K562 (cell line): ENCODE measurements around the gene PTPN7. TPM values are rescaled to one million over a fixed set of nuclear protein-coding genes. Genes with fewer than 3 reads are reported as not detected.

Experiments
- ATAC-seq: fragments of 200-7000 bp; cut with Tn5 transposase; 3 replicates; pipeline ENCODE4 v1.9.1; 2020; ENCODE audit warnings: moderate library complexity
- BruUV-seq: library from RNA; stranded (reverse); fragments of 400-500 nt; replicated peaks from 2 replicates; lab custom pipeline; 2021; lab: Mats Ljungman, UMichigan
- CTCF ChIA-PET: fragments of 300-600 bp; formaldehyde crosslinking; extraction: SDS; loops from one replicate; lab custom pipeline; 2021; ENCODE audit warnings: low intra/inter-chr PET ratio; lab: Yijun Ruan, JAX
- POLR2A ChIA-PET: fragments of 300-600, 350-650 bp; sonication (Branson Sonifier 250); formaldehyde crosslinking; extraction: SDS; loops from one replicate; lab custom pipeline; 2021; ENCODE audit warnings: antibody characterized with exemption, inconsistent platforms; lab: Yijun Ruan, JAX
- DNase-seq, 4 experiments: peaks; one replicate each; pipeline versions ENCODE4 v3.0.0 to v3.0.0-alpha.2; 2011 to 2018; ENCODE audit warnings: low spot score in 3 of 4, mixed read lengths in 3 of 4; ENCODE audit errors: extremely low read depth in 1 of 4
- FAIRE-seq: peaks from 2 replicates; lab custom pipeline; 2011; peaks lifted over from hg19 to GRCh38; lab: Jason Lieb, UNC
- H2AFZ ChIP-seq: 2 replicates; pipeline ENCODE4 v1.6.0; 2011; ENCODE audit warnings: low read depth, low read length, control low read depth, inconsistent platforms
- H3K27ac ChIP-seq: fragments of 200-600 bp; 3 replicates; pipeline ENCODE4 v1.8.0; 2011; ENCODE audit warnings: low read depth, mild to moderate bottlenecking, control low read depth, inconsistent platforms, low read length, moderate library complexity, mixed read lengths; ENCODE audit errors: extremely low read depth
- H3K27me3 ChIP-seq, 2 experiments: fragments of 300-600 bp in 1 of 2; 2 replicates in 1 of 2; 3 replicates in 1 of 2; pipeline versions ENCODE4 v1.6.0 to v1.8.0; 2011; ENCODE audit warnings: inconsistent platforms in 2 of 2, low read length in 2 of 2, mild to moderate bottlenecking in 1 of 2, mixed read lengths in 1 of 2, moderate library complexity in 1 of 2; ENCODE audit not compliant: control insufficient read depth in 2 of 2, insufficient read depth in 2 of 2
- H3K36me3 ChIP-seq: fragments of 300-600 bp; 3 replicates; pipeline ENCODE4 v1.8.0; 2011; ENCODE audit warnings: mild to moderate bottlenecking, low read length, inconsistent platforms; ENCODE audit not compliant: control insufficient read depth, insufficient read depth
- H3K4me1 ChIP-seq, 2 experiments: fragments of 200-600 bp in 1 of 2; replicated peaks in 1 of 2; 2 replicates in 1 of 2; 3 replicates in 1 of 2; pipeline versions ENCODE4 v1.5.1 to v1.8.0; 2011; ENCODE audit warnings: inconsistent platforms in 2 of 2, low read length in 2 of 2, mild to moderate bottlenecking in 1 of 2, mixed read lengths in 1 of 2, moderate library complexity in 1 of 2; ENCODE audit not compliant: control insufficient read depth in 2 of 2, insufficient read depth in 2 of 2
- H3K4me2 ChIP-seq: 2 replicates; pipeline ENCODE4 v1.6.1; 2011; ENCODE audit warnings: low read length, control low read depth, inconsistent platforms, mixed read lengths; ENCODE audit not compliant: insufficient read depth
- H3K4me3 ChIP-seq: fragments of 200-600 bp; sonication (generic), shearing (Covaris generic); 2 replicates; pipeline ENCODE4 v1.5.1; 2016; ENCODE audit warnings: control low read depth, inconsistent platforms
- H3K79me2 ChIP-seq: fragments of 200-600 bp; 3 replicates; pipeline ENCODE4 v1.8.0; 2011; ENCODE audit warnings: low read length, inconsistent platforms; ENCODE audit not compliant: control insufficient read depth, insufficient read depth
- H3K9ac ChIP-seq, 2 experiments: 2 replicates each; pipeline versions ENCODE4 v1.6.0 to v1.6.1; 2011; ENCODE audit warnings: low read depth in 2 of 2, low read length in 2 of 2, control low read depth in 1 of 2, inconsistent platforms in 1 of 2, mild to moderate bottlenecking in 1 of 2, mixed read lengths in 1 of 2; ENCODE audit not compliant: insufficient read depth in 1 of 2
- H3K9me1 ChIP-seq: one replicate; pipeline ENCODE4 v1.6.0; 2011; ENCODE audit warnings: inconsistent platforms, mild to moderate bottlenecking, low read length, moderate library complexity; ENCODE audit not compliant: control insufficient read depth, insufficient read depth
- H3K9me3 ChIP-seq: replicated peaks from 2 replicates; pipeline ENCODE4 v1.5.1; 2011; ENCODE audit warnings: low read depth, low read length, inconsistent platforms; ENCODE audit not compliant: control insufficient read depth, insufficient read depth
- H4K20me1 ChIP-seq: replicated peaks from 2 replicates; pipeline ENCODE4 v1.6.1; 2011; ENCODE audit warnings: low read length, inconsistent platforms, mixed read lengths; ENCODE audit not compliant: control insufficient read depth, insufficient read depth
- NFIC ChIP-seq: fragments of 450-650 bp; IDR thresholded peaks from 2 replicates; pipeline ENCODE4 v1.6.1; 2017; ENCODE audit warnings: mild to moderate bottlenecking, inconsistent platforms
- PCBP2 ChIP-seq: fragments of 200-400 bp; formaldehyde crosslinking; IDR thresholded peaks from 2 replicates; pipeline ENCODE4 v1.6.1; 2018; ENCODE audit warnings: low read length, low read depth, mild to moderate bottlenecking, moderate library complexity; ENCODE audit not compliant: poor library complexity, severe bottlenecking
- POLR2A ChIP-seq: fragments of 450-650 bp; conservative IDR thresholded peaks from 2 replicates; pipeline ENCODE4 v1.6.1; 2016
- POLR2AphosphoS2 ChIP-seq: IDR thresholded peaks from 2 replicates; pipeline ENCODE4 v1.6.1; 2012; ENCODE audit warnings: low read length, improper control_type of control experiment
- POLR3G ChIP-seq: IDR thresholded peaks from 2 replicates; pipeline ENCODE4 v1.6.1; 2011; ENCODE audit not compliant: insufficient read length, insufficient replicate concordance; ENCODE audit errors: extremely low read depth
- SOX6 ChIP-seq: fragments of 450-650 bp; IDR thresholded peaks from 2 replicates; pipeline ENCODE4 v1.6.1; 2014; ENCODE audit warnings: mild to moderate bottlenecking
- SUPT5H ChIP-seq: fragments of 450-650 bp; IDR thresholded peaks from 2 replicates; pipeline ENCODE4 v1.6.1; 2016
- ZNF134 ChIP-seq: fragments of 250-450 bp; sonication (Bioruptor Pico); conservative IDR thresholded peaks from 2 replicates; pipeline ENCODE4 v1.4.0; 2020
- ZNF146 ChIP-seq: IDR thresholded peaks from one replicate; pipeline ENCODE4 v1.6.1; 2018; ENCODE audit warnings: missing compliant biosample characterization; ENCODE audit not compliant: unreplicated experiment
- ZNF311 ChIP-seq: fragments of 250-450 bp; sonication (Bioruptor Pico); IDR thresholded peaks from 2 replicates; pipeline ENCODE4 v1.4.0; 2020; ENCODE audit warnings: mild to moderate bottlenecking, moderate library complexity
- WGBS: fragments of 100-300 bp; shearing (Covaris generic); methylation state at CpG from one replicate; pipeline ENCODE4 v1.1.6; 2016; ENCODE audit warnings: low coverage, mixed read lengths; ENCODE audit not compliant: insufficient coverage; ENCODE audit errors: missing lambda C conversion rate; 5-methylcytosine and 5-hydroxymethylcytosine counted together
- in situ Hi-C: fragments of 300-500 bp; cut with MboI; formaldehyde crosslinking; loops from 4 replicates; pipeline ENCODE4 v1.15.0; 2018; ENCODE audit warnings: inconsistent platforms, mixed read lengths
- intact Hi-C: fragments of 100-400 bp; cut with micrococcal nuclease; formaldehyde crosslinking; loops from 2 replicates; pipeline ENCODE4 v1.14.2; 2022
- polyA plus RNA-seq, 8 experiments: library from polyadenylated mRNA; depleted of rRNA in 4 of 8; stranded (reverse) in 5 of 8; unstranded in 3 of 8; fragments of >200 nt; fragmentation: Nextera tagmentation in 2 of 8; fragmentation: Illumina TruSeq in 1 of 8; extraction: Ambion mirVana in 2 of 8; extraction: Trizol in 1 of 8; gene quantifications; 2 replicates each; pipeline versions ENCODE4 v1.2.1 to v1.2.3, GENCODE V29; 2011 to 2014; ENCODE audit warnings: inconsistent platforms in 1 of 8, missing spikeins in 1 of 8
- total RNA-seq, 7 experiments: library from RNA; depleted of rRNA in 6 of 7; stranded (reverse); fragments of >200 nt in 6 of 7; fragmentation: Illumina TruSeq in 2 of 7; extraction: Trizol in 2 of 7; gene quantifications; 2 replicates each; pipeline versions ENCODE4 v1.2.1 to v1.2.3, GENCODE V29; 2011 to 2021; ENCODE audit warnings: low replicate concordance in 1 of 7
- TF ChIP-seq, protein P1 (sequence below): fragments of 450-650 bp; IDR thresholded peaks from 2 replicates; pipeline ENCODE4 v1.6.1; 2017; ENCODE audit warnings: antibody characterized with exemption, mild to moderate bottlenecking
- TF ChIP-seq, protein P2 (sequence below): fragments of 250-450 bp; sonication (Bioruptor Pico); IDR thresholded peaks from 2 replicates; pipeline ENCODE4 v1.8.0; 2022; ENCODE audit warnings: moderate library complexity, mild to moderate bottlenecking, inconsistent platforms
- TF ChIP-seq, protein P3 (sequence below): sonication (generic); formaldehyde crosslinking; IDR thresholded peaks from 2 replicates; pipeline ENCODE4 v1.8.0; 2022; ENCODE audit warnings: mild to moderate bottlenecking, missing genetic modification reagents, borderline replicate concordance
- TF ChIP-seq, protein P4 (sequence below): fragments of 250-450 bp; sonication (Bioruptor Pico); IDR thresholded peaks from 2 replicates; pipeline ENCODE4 v1.8.0; 2022; ENCODE audit warnings: inconsistent platforms, mild to moderate bottlenecking, moderate library complexity, borderline replicate concordance

The PTPN7 gene
- total and polyA plus RNA-seq, 9 of the 15 experiments (the other 6 are each of a cell fraction or from before 2014, with no cell fraction given): 18.7 to 144 (median 120) TPM

DNA sequence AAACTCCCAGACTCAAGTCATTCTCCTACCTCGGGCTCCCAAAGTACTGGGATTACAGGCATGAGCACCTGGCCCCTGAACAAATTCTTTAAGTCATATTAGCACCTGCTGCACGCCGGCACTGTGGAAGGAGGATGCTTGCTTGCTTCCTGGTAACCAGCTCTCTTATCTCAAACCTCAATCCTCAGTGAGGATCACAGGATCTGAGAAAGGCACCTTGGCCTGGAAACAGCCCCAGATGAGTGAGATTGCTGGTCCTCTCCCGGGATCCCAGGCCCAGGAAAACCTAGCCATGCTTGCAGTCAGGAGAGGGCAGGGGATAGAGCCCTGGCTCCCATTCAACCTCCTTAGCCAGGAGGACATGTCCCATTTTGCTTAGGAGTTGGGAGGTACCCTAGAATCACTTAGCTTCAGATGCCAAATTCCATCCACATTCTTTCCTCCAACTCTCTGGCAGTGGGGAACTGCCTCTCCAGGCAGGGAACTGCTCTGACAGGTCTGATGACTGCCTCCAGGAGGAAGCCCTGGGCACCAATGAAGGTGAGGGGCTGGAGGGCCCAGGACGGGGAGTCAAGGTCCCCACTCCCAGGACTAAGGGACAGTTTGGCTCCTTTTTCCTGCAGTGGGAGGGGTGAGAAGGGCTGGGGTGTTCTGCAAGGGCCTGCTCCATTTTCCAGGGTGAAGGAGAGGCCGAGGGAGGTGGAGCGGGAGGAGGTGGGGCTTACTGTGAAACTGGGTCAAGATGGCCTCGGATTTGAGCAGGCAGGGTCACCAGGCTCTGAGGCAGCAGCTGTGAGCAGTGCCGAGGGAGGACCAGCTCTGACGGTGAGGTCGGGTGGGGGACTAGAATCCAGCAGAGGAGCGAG, 28.2 kb downstream of the PTPN7 start:
- peaks cover 0 to 26% of the 10 kb centered on the region in 2 experiments; a peak in 2 of 5 replicates for H3K4me1 ChIP-seq
- no peaks in the 10 kb centered on the region for H3K9me1 ChIP-seq
- peaks cover 33% of the 10 kb centered on the region; the same call in 2 of the 3 replicates for H3K36me3 ChIP-seq
- peaks cover 7% of the 10 kb centered on the region for H4K20me1 ChIP-seq
- ATAC-seq (no peak), DNase-seq (no peak), FAIRE-seq (no peak)
- intact Hi-C loops (no loop called here), in situ Hi-C loops (no loop called here)
- WGBS: 60% methylated on average over 11 of the region's 12 CpGs
- no peak overlapping the region for H2AFZ ChIP-seq
- ChIA-PET POLR2A (interaction anchor here (0.6 to 2.1 kb wide), 9 partner anchors 11 to 295 kb away, joined by 3 to 9 read pairs (median 4); no protein-coding TSS in a partner anchor), CTCF (no interaction called here)
- no peak overlapping the region for H3K27ac ChIP-seq
- no peak overlapping the region for H3K4me2 ChIP-seq
- BruUV-seq: no TSS peak
- no peak overlapping the region for H3K4me3 ChIP-seq
- no peaks in the 10 kb centered on the region for H3K9me3 ChIP-seq
- peaks cover 3 to 15% of the 10 kb centered on the region in 2 experiments; a peak in 4 of 5 replicates for H3K27me3 ChIP-seq
- H3K9ac ChIP-seq: peak overlapping the region in 1 of 2 experiments; percentile 23; a peak in 1 of 4 replicates
- no peaks in the 10 kb centered on the region for H3K79me2 ChIP-seq
- TF ChIP-seq, protein P1, sequence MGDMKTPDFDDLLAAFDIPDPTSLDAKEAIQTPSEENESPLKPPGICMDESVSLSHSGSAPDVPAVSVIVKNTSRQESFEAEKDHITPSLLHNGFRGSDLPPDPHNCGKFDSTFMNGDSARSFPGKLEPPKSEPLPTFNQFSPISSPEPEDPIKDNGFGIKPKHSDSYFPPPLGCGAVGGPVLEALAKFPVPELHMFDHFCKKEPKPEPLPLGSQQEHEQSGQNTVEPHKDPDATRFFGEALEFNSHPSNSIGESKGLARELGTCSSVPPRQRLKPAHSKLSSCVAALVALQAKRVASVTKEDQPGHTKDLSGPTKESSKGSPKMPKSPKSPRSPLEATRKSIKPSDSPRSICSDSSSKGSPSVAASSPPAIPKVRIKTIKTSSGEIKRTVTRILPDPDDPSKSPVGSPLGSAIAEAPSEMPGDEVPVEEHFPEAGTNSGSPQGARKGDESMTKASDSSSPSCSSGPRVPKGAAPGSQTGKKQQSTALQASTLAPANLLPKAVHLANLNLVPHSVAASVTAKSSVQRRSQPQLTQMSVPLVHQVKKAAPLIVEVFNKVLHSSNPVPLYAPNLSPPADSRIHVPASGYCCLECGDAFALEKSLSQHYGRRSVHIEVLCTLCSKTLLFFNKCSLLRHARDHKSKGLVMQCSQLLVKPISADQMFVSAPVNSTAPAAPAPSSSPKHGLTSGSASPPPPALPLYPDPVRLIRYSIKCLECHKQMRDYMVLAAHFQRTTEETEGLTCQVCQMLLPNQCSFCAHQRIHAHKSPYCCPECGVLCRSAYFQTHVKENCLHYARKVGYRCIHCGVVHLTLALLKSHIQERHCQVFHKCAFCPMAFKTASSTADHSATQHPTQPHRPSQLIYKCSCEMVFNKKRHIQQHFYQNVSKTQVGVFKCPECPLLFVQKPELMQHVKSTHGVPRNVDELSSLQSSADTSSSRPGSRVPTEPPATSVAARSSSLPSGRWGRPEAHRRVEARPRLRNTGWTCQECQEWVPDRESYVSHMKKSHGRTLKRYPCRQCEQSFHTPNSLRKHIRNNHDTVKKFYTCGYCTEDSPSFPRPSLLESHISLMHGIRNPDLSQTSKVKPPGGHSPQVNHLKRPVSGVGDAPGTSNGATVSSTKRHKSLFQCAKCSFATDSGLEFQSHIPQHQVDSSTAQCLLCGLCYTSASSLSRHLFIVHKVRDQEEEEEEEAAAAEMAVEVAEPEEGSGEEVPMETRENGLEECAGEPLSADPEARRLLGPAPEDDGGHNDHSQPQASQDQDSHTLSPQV: no peak
- TF ChIP-seq NFIC (no peak), SUPT5H (peak; percentile 39; the same call in 1 of the 2 replicates), ZNF134 (CRISPR knock-in tag) (no peak), POLR2AphosphoS2 (peak; percentile 40; the same call in 1 of the 2 replicates), POLR2A (0 out of 2 replicates have a peak, but pooled peaks have one; percentile 44), ZNF311 (CRISPR knock-in tag) (no peak), ZNF146 (CRISPR knock-in tag) (no peak), POLR3G (no peak), SOX6 (no peak), PCBP2 (no peak)
- TF ChIP-seq, protein P2, sequence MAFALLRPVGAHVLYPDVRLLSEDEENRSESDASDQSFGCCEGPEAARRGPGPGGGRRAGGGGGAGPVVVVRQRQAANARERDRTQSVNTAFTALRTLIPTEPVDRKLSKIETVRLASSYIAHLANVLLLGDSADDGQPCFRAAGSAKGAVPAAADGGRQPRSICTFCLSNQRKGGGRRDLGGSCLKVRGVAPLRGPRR (CRISPR knock-in tag): no peak
- TF ChIP-seq, protein P3, sequence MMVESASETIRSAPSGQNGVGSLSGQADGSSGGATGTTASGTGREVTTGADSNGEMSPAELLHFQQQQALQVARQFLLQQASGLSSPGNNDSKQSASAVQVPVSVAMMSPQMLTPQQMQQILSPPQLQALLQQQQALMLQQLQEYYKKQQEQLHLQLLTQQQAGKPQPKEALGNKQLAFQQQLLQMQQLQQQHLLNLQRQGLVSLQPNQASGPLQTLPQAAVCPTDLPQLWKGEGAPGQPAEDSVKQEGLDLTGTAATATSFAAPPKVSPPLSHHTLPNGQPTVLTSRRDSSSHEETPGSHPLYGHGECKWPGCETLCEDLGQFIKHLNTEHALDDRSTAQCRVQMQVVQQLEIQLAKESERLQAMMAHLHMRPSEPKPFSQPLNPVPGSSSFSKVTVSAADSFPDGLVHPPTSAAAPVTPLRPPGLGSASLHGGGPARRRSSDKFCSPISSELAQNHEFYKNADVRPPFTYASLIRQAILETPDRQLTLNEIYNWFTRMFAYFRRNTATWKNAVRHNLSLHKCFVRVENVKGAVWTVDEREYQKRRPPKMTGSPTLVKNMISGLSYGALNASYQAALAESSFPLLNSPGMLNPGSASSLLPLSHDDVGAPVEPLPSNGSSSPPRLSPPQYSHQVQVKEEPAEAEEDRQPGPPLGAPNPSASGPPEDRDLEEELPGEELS (CRISPR knock-in tag): no peak
- TF ChIP-seq, protein P4, sequence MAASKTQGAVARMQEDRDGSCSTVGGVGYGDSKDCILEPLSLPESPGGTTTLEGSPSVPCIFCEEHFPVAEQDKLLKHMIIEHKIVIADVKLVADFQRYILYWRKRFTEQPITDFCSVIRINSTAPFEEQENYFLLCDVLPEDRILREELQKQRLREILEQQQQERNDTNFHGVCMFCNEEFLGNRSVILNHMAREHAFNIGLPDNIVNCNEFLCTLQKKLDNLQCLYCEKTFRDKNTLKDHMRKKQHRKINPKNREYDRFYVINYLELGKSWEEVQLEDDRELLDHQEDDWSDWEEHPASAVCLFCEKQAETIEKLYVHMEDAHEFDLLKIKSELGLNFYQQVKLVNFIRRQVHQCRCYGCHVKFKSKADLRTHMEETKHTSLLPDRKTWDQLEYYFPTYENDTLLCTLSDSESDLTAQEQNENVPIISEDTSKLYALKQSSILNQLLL (CRISPR knock-in tag): no peak
